ENCODE data around the gene ANKZF1. TPM values are rescaled to one million over a fixed set of nuclear protein-coding genes. Genes with fewer than 3 reads are reported as not detected.
A peak's percentile ranks its signal among the peaks of the same experiment; 100 is the strongest.
"Not testable (repeated sequence)": the region's sequence is repeated elsewhere in the genome, so short reads cannot be mapped to it uniquely, and the experiment has no call there.

ANKZF1 gene
- total RNA-seq, 1 experiment from 2014 or later = 51.5 TPM

DNA sequence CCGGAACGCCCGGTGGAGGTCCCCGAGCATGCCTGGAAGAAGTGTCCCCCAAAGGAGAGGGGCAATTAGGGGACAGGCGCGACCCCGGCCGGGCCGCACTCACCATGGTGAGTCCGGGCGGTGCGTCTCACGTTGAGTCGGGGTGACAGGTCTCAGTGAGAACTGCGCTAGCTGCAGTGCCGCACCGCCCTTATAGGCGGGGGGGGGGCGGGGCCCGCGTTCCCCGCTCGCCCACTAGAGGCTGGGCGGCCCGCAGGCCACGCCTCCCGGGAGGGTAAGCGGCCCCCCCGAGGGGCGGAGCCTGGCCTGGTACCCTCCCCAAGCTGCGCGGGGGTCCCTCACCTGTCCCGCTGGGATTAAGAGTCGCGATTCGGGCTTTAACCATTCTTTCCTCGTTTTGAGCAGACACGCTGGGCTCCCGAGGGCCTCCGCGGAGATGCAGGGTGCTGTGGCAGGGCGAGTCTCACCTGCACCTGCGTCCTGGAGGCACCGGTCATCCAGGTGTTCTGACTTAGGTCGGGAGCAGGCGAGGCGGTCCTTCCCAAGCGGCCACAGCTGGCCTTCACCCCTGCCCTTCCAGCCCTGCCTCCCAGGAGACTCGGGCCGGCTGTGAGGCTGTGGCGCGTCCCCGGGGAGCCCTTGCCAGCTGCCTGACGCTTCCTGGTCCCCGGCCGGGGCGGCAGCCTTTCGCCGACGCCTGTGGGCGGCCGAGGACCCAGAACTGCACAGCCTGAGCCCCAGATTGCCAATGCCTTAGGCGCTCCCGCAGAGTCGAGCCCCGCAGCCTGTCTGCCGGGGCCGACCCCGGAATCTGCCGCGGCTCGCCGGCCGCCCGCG lies 24.4 kb downstream of the ANKZF1 start, which contains the start of gene TUBA4A:
Gene TUBA4A (minus strand): TSS at position 166 of the 837 bp plus-strand sequence. CDS start 60 bp downstream, at position 106.
- Mint-ChIP-seq H3K4me1 (ENCODE audit: low read depth, unreplicated experiment) (peaks cover 27% of the 10 kb centered on the region), H3K4me3 (ENCODE audit: unreplicated experiment) (peak within 1 kb of the TSS; percentile 62), H3K9me3 (ENCODE audit: unreplicated experiment) (no peaks in the 10 kb centered on the region), H3K36me3 (ENCODE audit: insufficient read depth, unreplicated experiment) (peaks cover 8% of the 10 kb centered on the region), H3K27ac (ENCODE audit: unreplicated experiment) (no peak within 1 kb of the TSS), H3K27me3 (ENCODE audit: insufficient read depth, unreplicated experiment) (peaks cover 4% of the 10 kb centered on the region)
- DNase-seq = peak; percentile 81 to 89
- intact Hi-C loops (cut with micrococcal nuclease; ENCODE audit: unreplicated experiment) = loop anchor here (1.0 kb wide), 1 partner anchor 25 kb away; the partner anchor contains the start of gene DNAJB2
- BruUV-seq (replicated peaks) = no TSS peak
- peaks cover 20% of the 10 kb centered on the region for H3K4me1 ChIP-seq
- peak within 1 kb of the TSS; percentile 48 for H3K4me3 ChIP-seq (ENCODE audit: low read depth, low read length)
- no peaks in the 10 kb centered on the region; the same call in 1 of the 2 replicates for H3K36me3 ChIP-seq (ENCODE audit: control insufficient read depth, insufficient read depth, low read length)
- TF ChIP-seq, protein P1, sequence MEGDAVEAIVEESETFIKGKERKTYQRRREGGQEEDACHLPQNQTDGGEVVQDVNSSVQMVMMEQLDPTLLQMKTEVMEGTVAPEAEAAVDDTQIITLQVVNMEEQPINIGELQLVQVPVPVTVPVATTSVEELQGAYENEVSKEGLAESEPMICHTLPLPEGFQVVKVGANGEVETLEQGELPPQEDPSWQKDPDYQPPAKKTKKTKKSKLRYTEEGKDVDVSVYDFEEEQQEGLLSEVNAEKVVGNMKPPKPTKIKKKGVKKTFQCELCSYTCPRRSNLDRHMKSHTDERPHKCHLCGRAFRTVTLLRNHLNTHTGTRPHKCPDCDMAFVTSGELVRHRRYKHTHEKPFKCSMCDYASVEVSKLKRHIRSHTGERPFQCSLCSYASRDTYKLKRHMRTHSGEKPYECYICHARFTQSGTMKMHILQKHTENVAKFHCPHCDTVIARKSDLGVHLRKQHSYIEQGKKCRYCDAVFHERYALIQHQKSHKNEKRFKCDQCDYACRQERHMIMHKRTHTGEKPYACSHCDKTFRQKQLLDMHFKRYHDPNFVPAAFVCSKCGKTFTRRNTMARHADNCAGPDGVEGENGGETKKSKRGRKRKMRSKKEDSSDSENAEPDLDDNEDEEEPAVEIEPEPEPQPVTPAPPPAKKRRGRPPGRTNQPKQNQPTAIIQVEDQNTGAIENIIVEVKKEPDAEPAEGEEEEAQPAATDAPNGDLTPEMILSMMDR (IDR thresholded peaks at IDR 0.05; ENCODE audit: insufficient read depth in 1 of 2, low read depth in 1 of 2, low read length in 1 of 2, severe bottlenecking in 1 of 2, unreplicated experiment in 1 of 2) = no peak
- CTCF ChIA-PET = interaction anchor here (0.6 to 3.3 kb wide), 6 partner anchors 9 to 47 kb away, joined by 3 to 22 read pairs (median 4); partner anchors contain the start of genes DNAJB2, GLB1L, STK16 and ZFAND2B
- POLR2A ChIA-PET = interaction anchor here (0.5 to 1.7 kb wide), 7 partner anchors 9 to 77 kb away, joined by 3 to 5 read pairs (median 4); partner anchors contain the start of genes ATG9A, CNPPD1, DNAJB2 and GLB1L
- no peaks in the 10 kb centered on the region for H3K9me3 ChIP-seq
- no peaks in the 10 kb centered on the region for H3K27me3 ChIP-seq (replicated peaks; ENCODE audit: control insufficient read depth, insufficient read depth, low read length)

DNA sequence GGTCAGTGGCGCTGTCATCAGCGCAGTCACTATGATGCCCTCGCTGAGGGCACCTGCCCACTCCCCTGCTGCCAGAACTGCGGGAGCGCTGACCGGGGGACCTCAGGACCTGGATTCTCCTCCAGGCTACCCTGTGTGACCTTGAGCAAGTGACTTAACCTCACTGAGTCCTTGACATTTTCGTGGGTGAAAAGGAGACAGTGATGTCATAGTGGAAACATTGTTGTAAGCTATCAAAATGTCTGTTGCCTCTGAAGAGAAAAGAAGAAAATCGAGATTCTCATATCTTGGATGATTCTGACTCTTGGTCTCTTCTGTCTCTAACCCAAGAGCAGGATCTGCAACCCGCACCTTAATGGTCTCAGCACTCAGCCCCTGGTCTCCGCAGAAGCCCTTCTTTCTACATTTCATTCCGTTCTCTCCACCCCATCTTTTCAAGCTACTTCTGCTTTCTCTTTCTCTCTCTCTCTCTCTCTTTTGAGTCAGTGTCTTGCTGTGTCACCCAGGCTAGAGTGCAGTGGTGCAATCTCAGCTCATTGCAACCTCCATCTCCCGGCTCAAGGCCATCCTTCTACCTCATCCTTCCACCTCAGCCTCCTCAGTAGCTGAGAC lies 25.1 kb downstream of the ANKZF1 start:
- H3K27me3 Mint-ChIP-seq (ENCODE audit: insufficient read depth, unreplicated experiment) = peaks cover 7% of the 10 kb centered on the region
- H3K27ac Mint-ChIP-seq (ENCODE audit: unreplicated experiment) = no peak overlapping the region
- Histone ChIP-seq H3K9me3 (no peaks in the 10 kb centered on the region), H3K27me3 (replicated peaks; ENCODE audit: control insufficient read depth, insufficient read depth, low read length) (no peaks in the 10 kb centered on the region), H3K4me3 (ENCODE audit: low read depth, low read length) (peak overlapping the region; percentile 48), H3K36me3 (ENCODE audit: control insufficient read depth, insufficient read depth, low read length) (no peaks in the 10 kb centered on the region; the same call in 1 of the 2 replicates), H3K4me1 (peaks cover 13% of the 10 kb centered on the region)
- ChIA-PET CTCF (interaction anchor here (1.0 to 3.3 kb wide), 4 partner anchors 10 to 40 kb away, joined by 3 to 22 read pairs (median 4); partner anchors contain the start of genes DNAJB2, GLB1L and STK16), POLR2A (interaction anchor here (1.1 to 1.7 kb wide), 4 partner anchors 10 to 78 kb away, joined by 3 to 4 read pairs (median 4); partner anchors contain the start of genes CNPPD1, DNAJB2, GLB1L and STK16)
- peaks cover under 1% of the 10 kb centered on the region for H3K36me3 Mint-ChIP-seq (ENCODE audit: insufficient read depth, unreplicated experiment)
- H3K4me1 Mint-ChIP-seq (ENCODE audit: low read depth, unreplicated experiment) = peaks cover 20% of the 10 kb centered on the region
- no TSS peak for BruUV-seq (replicated peaks)
- H3K4me3 Mint-ChIP-seq (ENCODE audit: unreplicated experiment) = peak overlapping the region; percentile 62
- TF ChIP-seq, protein P1 (IDR thresholded peaks at IDR 0.05; ENCODE audit: insufficient read depth in 1 of 2, low read depth in 1 of 2, low read length in 1 of 2, severe bottlenecking in 1 of 2, unreplicated experiment in 1 of 2) = no peak
- intact Hi-C loops (cut with micrococcal nuclease; ENCODE audit: unreplicated experiment) = loop anchor here (1.0 kb wide), 1 partner anchor 25 kb away; the partner anchor contains the start of gene DNAJB2
- no peak for DNase-seq
- H3K9me3 Mint-ChIP-seq (ENCODE audit: unreplicated experiment) = no peaks in the 10 kb centered on the region

DNA sequence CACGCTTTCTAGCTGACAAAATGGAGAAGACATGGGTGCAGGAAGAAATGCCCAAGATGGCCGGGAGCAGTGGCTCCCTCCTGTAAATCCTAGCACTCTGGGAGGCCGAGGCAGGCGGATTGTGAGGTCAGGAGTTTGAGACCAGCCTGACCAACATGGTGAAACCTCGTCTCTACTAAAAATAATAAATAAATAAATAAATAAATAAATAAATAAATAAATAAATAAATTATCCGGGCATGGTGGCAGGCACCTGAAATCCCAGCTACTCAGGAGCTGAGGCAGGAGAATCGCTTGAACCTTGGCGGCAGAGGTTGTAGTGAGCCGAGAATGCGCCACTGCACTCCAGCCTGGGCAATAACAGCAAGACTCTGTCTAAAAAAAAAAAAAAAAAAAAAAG lies 29.3 kb downstream of the ANKZF1 start:
- H3K4me1 ChIP-seq; H3K36me3 ChIP-seq (ENCODE audit: control insufficient read depth, insufficient read depth, low read length); H3K27ac Mint-ChIP-seq (ENCODE audit: unreplicated experiment); H3K9me3 ChIP-seq; H3K4me1 Mint-ChIP-seq (ENCODE audit: low read depth, unreplicated experiment); H3K9me3 Mint-ChIP-seq (ENCODE audit: unreplicated experiment); DNase-seq; H3K4me3 ChIP-seq (ENCODE audit: low read depth, low read length); BruUV-seq (replicated peaks); CTCF ChIA-PET; H3K27me3 ChIP-seq (replicated peaks; ENCODE audit: control insufficient read depth, insufficient read depth, low read length); intact Hi-C loops (cut with micrococcal nuclease; ENCODE audit: unreplicated experiment); H3K36me3 Mint-ChIP-seq (ENCODE audit: insufficient read depth, unreplicated experiment); H3K4me3 Mint-ChIP-seq (ENCODE audit: unreplicated experiment): not testable (repeated sequence)
- peaks cover 16% of the 10 kb centered on the region for H3K27me3 Mint-ChIP-seq (ENCODE audit: insufficient read depth, unreplicated experiment)
- POLR2A ChIA-PET = interaction anchor here (0.6 kb wide), 1 partner anchor 52 kb away, joined by 4 read pairs; no protein-coding TSS in a partner anchor
